Ectodermal cell (in vitro differentiated cells): ENCODE measurements around the gene GPAT3.

Source experiments
- H3K27ac ChIP-seq: 2 replicates; pipeline ENCODE4 v1.7.0; 2013; ENCODE audit warnings: mild to moderate bottlenecking, low read depth, low read length; ENCODE audit not compliant: insufficient read depth, poor library complexity, severe bottlenecking
- H3K27me3 ChIP-seq: 2 replicates; pipeline ENCODE4 v1.7.0; 2013; ENCODE audit warnings: mild to moderate bottlenecking, low read length; ENCODE audit not compliant: insufficient read depth, control insufficient read depth, poor library complexity, severe bottlenecking
- H3K36me3 ChIP-seq: one replicate; pipeline ENCODE4 v1.7.0; 2013; ENCODE audit warnings: low read length; ENCODE audit not compliant: control insufficient read depth, insufficient read depth
- H3K4me1 ChIP-seq: one replicate; pipeline ENCODE4 v1.7.0; 2013; ENCODE audit warnings: low read length; ENCODE audit not compliant: control insufficient read depth, insufficient read depth
- H3K4me3 ChIP-seq: 2 replicates; pipeline ENCODE4 v1.7.0; 2013; ENCODE audit warnings: low read depth, low read length, control low read depth; ENCODE audit not compliant: insufficient read depth
- H3K9me3 ChIP-seq: 2 replicates; pipeline ENCODE4 v1.7.0; 2013; ENCODE audit warnings: mild to moderate bottlenecking, low read length, moderate library complexity; ENCODE audit not compliant: control insufficient read depth
- WGBS, 2 experiments: methylation state at CpG; one replicate each; pipeline ENCODE4 v1.1.7; 2013; ENCODE audit warnings: missing lambda C conversion rate in 2 of 2; 5-methylcytosine and 5-hydroxymethylcytosine counted together

The GPAT3 gene

DNA sequence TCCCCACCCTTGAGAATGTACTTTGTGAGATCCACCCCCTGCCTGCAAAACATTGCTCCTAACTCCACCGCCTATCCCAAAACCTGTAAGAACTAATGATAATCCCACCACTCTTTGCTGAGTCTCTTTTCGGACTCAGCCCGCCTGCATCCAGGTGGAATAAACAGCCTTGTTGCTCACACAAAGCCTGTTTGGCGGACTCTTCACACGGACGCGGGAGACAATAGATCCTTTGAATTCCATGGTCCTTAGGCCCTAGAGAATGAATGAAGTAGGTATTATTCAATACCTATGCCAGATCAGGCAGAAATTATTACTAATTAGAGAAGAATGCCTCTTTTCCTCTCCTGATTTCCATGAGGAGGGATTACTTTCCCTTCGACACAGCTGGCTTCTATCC, 101.0 kb downstream of the GPAT3 start:
- H3K27ac ChIP-seq, result no peak overlapping the region
- 71 to 81% methylated on average over 5 to 8 of the region's 8 CpGs for WGBS, 2 experiments

DNA sequence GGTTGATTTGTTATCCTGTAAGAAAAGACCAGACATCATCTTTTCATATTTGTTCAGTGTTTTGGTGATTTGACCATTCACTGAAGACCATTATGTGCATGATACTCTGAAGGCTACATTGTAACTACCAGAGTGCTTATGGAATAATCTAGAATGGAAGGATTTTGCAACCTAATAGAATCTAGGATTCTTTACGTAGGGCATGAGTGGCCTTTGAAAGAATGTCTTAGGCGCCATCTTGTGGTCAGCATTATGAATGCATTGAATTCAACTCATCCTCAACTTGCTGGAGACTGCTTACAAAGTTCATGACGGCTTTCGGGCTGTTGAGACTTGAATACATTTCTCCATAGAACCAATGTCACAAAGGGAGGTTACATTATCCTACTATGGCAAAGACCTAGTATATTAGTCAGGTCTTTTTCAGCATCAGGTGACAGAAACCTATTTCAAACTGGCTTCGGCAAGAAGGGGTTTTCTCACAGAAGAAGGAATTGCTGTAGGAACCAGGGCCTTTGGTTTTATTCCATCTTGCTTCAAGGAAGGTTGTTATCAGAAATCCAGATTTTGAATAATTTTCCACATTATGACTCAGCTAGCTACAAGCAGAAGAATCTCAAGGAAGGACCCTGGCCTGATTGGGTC, 104.1 kb downstream of the GPAT3 start:
- Histone ChIP-seq H3K4me3 (no peak overlapping the region), H3K4me1 (no peaks in the 10 kb centered on the region), H3K36me3 (no peaks in the 10 kb centered on the region), H3K9me3 (no peaks in the 10 kb centered on the region), H3K27ac (no peak overlapping the region), H3K27me3 (no peaks in the 10 kb centered on the region)
- whole genome bisulfite sequencing, 2 experiments, result 47 to 52% methylated on average over 5 of the region's 5 CpGs

More for the DNA sequence above, 101.0 kb downstream of the GPAT3 start:
- no peaks in the 10 kb centered on the region for H3K27me3 ChIP-seq
- H3K4me1 ChIP-seq, result no peaks in the 10 kb centered on the region
- no peak overlapping the region for H3K4me3 ChIP-seq
- H3K9me3 ChIP-seq, result no peaks in the 10 kb centered on the region
- H3K36me3 ChIP-seq, result no peaks in the 10 kb centered on the region

DNA sequence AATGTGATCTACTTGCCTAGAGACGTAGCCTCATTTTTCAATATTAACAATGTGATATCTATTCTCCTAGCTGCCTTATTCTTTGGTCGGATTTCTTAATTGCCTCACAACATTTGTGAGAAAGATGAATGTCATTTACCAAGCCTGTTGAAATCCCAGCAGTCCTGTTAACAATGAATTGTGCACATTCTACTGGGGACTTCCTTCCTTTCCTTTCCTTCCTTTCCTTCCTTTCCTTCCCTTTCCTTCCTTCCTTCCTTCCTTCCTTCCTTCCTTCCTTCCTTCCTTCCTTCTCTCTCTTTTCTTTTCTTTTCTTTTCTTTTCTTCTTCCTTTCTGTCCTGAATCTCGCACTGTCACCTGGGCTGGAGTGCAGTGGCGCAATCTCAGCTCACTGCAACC, 107.1 kb downstream of the GPAT3 start:
- no peaks in the 10 kb centered on the region for H3K9me3 ChIP-seq
- H3K27ac ChIP-seq, result no peak overlapping the region
- no peaks in the 10 kb centered on the region for H3K27me3 ChIP-seq
- H3K4me3 ChIP-seq, result no peak overlapping the region
- no peaks in the 10 kb centered on the region for H3K4me1 ChIP-seq
- no peaks in the 10 kb centered on the region for H3K36me3 ChIP-seq
- WGBS, 2 experiments, result 89 to 97% methylated on average over 4 of the region's 4 CpGs

DNA sequence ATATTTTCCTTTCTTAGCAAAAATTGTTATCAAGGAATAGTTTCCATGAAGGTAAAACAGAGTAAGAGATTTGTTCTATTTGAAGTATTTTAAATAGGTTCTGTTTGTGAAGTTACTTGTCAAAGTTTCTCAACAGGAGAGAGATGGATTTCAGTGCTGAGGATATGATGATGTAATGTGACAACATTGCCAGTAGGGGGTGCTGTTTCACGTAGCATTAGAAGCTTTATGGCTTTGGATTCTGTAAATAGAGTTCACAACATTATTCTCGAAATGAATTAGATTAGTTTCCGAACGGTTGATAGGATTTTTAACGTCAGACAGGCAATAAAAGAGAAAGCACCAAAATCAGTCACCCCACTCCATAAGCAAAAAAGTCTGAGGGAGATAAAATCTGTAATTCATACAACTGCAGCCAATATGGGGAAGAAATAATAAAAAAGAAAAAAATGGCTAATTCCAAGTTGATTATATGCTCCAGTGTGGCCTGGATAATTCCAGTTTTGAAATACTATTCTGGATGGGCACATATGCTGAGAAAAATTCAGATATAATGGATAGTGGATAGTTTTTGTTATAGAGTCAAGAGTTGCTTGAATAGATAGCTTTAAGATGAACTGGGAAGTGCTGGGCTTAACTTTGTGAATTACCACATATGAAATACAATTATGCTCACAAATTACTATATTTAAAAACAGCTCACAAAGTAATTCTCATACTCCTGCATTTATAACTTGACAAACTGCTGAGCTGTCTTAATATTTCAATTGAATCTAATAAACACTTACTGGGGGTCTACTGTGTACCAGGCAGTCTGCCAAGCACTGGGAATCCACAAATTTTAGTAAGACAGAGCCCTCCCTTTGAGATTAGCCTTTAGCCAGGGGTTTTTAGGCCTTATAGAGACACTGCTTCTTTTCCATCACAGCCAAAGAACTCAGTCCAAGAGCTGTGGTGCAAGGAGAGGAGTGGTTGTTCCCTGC, 109.1 kb downstream of the GPAT3 start:
- no peaks in the 10 kb centered on the region for H3K4me1 ChIP-seq
- no peaks in the 10 kb centered on the region for H3K27me3 ChIP-seq
- H3K27ac ChIP-seq, result no peak overlapping the region
- no peaks in the 10 kb centered on the region for H3K36me3 ChIP-seq
- no peaks in the 10 kb centered on the region for H3K9me3 ChIP-seq
- 10 to 14% methylated on average over 5 of the region's 5 CpGs for WGBS, 2 experiments
- no peak overlapping the region for H3K4me3 ChIP-seq

DNA sequence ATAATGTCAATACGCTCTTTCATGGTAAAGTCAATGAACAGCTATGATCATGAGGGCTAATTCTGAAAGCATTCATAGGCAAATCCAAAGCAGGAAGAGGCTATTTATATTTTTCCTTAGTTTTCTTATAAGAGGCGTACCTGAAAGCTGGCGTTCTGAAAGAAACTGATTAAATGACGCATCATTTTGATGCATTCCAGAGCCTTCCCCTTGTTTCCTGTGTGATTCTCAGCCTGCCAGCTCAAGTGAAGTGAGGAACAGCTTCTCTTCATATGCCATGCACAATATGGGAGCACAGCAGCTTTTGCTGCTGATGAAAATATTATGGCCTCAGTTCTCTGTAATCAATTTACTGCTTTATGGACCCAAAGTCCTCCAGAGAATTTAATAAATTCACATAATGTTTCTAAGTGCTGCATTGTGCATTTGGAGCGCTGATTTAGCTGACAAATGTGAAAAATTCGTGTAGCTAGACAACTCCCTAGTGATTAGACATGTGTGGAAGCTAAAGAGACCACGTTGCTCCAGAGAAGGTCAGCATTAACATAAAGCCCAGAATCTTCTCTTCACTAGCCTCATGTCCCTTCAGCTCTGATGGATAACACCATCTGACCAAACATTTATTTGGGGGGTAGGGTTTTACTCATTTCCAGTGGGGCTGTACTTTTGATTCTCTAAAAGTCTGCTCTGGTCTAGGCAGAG, 110.8 kb downstream of the GPAT3 start:
- Histone ChIP-seq H3K4me1 (no peaks in the 10 kb centered on the region), H3K27me3 (no peaks in the 10 kb centered on the region), H3K9me3 (no peaks in the 10 kb centered on the region), H3K27ac (no peak overlapping the region), H3K4me3 (no peak overlapping the region), H3K36me3 (no peaks in the 10 kb centered on the region)
- WGBS, 2 experiments, result 86 to 90% methylated on average over 7 of the region's 7 CpGs

DNA sequence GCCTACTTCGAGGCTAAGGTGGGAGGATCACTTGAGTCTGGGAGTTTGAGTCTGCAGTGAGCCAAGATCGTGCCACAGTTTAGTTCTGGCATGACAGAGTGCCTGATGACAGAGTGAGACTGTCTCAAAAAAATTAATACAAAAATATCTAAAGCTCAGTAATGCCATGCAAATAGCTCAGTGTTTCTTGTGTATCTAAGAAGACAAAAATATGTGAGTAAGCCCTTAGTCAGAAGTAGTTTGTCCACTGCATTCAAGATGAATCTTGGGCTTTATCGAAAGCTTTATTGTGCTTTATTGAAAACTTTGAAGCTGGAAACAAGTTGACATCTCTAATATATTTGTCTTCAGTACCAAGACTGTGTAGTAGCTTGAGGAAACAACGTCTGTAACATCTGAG, 115.9 kb downstream of the GPAT3 start:
- H3K9me3 ChIP-seq, result no peaks in the 10 kb centered on the region
- 85 to 98% methylated on average over 4 of the region's 4 CpGs for WGBS, 2 experiments

More for the DNA sequence above, 115.9 kb downstream of the GPAT3 start:
- Histone ChIP-seq H3K27me3 (no peaks in the 10 kb centered on the region), H3K4me1 (no peaks in the 10 kb centered on the region), H3K36me3 (no peaks in the 10 kb centered on the region), H3K4me3 (no peak overlapping the region), H3K27ac (no peak overlapping the region)
